Erythroblast (primary cell): Measurements from ENCODE around the gene PSORS1C1.

Source experiments
- GATA1 ChIP-seq: IDR thresholded peaks from 2 replicates; pipeline ENCODE4 v1.6.1; 2011; ENCODE audit warnings: low read depth, mild to moderate bottlenecking, control low read depth, low read length, moderate library complexity
- POLR2A ChIP-seq: IDR thresholded peaks from 2 replicates; pipeline ENCODE4 v1.6.1; 2011; ENCODE audit warnings: mild to moderate bottlenecking, low read length

DNA sequence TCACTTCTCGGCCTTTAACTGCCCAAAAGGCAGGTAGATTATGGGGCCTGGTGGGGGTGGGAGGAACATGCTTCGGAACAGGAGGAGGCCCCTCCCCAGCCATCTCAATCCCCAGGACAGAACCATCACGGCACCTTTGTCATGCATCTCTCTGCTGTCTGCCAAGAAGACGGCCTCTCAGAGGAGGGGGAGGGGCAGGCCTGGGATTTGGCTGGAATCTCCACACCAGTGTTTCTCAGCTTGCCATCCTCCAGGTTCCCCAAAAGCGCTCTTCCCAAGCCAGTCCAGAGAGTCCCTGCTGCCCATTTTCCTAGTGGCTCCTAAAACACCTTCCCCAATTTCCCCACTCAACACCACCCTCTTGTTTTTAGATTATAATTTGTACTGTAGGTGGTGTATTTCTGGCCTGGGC is 58.4 kb downstream of the PSORS1C1 start:
- TF ChIP-seq POLR2A = no peak
- no peak for TF ChIP-seq GATA1
